SKM-1 (cell line): ENCODE data around the gene CHRNB1.
A peak's percentile ranks its signal among the peaks of the same experiment; 100 is the strongest.

ENCODE experiments used
- DNase-seq: peaks from one replicate; lab custom pipeline; 2025; ENCODE audit not compliant: unreplicated experiment; lab: John Stamatoyannopoulos, UW

The CHRNB1 gene, protein sequence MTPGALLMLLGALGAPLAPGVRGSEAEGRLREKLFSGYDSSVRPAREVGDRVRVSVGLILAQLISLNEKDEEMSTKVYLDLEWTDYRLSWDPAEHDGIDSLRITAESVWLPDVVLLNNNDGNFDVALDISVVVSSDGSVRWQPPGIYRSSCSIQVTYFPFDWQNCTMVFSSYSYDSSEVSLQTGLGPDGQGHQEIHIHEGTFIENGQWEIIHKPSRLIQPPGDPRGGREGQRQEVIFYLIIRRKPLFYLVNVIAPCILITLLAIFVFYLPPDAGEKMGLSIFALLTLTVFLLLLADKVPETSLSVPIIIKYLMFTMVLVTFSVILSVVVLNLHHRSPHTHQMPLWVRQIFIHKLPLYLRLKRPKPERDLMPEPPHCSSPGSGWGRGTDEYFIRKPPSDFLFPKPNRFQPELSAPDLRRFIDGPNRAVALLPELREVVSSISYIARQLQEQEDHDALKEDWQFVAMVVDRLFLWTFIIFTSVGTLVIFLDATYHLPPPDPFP

DNA sequence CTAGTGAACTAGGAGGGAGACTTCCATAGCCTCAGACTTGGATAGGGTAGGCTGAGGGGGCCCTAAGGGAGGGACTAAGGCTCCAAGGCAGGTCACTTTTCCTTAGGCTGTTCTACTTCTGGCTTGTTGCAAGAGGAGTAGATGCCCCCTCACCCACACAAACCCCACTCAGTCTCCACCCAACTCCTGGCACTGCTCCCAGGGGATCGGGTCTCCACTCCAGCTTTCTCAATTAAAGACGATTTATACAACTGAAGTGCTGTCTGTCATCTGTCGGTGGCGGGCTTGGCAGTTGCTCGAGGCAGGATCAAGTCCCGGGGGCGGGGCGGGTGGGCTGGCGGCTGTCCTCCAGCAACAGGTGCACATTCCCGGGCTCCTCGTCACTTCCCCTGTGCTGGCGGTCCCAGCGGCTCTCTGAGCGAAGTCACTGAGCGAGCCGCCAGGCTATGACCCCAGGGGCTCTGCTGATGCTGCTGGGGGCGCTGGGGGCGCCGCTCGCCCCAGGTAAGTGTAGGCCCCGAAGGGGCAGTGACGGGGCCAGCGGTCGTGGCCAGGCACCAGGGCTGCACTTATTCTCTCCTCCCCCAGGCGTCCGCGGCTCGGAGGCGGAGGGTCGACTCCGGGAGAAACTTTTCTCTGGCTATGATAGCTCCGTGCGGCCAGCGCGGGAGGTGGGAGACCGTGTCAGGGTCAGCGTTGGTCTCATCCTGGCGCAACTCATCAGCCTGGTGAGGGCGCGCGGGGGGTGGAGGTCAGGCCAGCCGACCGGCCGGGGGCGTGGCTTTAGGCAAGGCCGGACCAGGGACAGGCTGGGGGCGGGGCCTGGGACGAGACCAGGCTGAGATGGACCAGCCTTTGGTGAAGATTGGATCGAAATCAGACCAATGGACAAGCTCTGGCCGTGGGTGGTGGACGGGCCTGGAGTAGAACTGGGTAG, at the start of gene CHRNB1:
Gene CHRNB1, plus strand, starts transcription at position 380 of the 937 bp plus-strand sequence. Its CDS starts 67 bp downstream, at position 447.
- DNase-seq = no peak

DNA sequence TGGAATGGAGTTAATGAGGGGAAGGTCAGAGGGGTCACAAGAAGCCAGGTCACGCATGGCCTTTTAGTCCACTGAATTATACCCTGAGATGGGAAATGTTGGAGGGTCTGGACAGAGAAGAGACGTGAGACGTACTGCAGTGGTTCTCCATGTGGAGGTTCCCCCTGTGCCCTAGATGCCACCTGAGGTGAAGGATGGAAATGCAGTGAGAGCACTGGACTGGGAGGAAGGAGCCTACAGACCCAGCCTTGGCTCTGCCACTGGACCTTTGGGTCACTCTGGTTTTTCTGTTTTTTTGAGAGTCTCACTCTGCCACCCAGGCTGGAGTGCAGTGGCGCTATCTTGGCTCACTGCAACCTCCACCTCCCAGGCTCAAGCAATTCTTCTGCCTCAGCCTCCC, 48.7 kb upstream of the CHRNB1 start:
- no peak for DNase-seq

DNA sequence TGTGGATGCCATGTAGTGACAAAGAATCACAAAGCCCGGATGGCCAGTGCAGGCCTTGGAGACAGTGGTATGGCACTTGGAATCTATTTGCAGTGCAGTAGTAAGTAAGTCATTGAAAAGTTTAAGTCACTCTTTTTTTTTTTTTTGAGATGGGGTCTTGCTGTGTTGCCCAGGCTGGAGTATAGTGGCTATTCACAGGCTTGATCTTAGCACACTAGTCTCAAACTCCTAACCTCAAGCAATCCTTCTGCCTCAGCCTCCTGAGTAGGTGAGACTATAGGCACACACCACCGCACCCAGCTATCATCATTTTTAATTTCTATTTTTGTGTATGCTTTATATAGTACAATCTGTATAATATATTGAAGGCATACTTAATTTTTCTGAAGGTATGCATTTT, 46.2 kb upstream of the CHRNB1 start:
- DNase-seq = no peak

DNA sequence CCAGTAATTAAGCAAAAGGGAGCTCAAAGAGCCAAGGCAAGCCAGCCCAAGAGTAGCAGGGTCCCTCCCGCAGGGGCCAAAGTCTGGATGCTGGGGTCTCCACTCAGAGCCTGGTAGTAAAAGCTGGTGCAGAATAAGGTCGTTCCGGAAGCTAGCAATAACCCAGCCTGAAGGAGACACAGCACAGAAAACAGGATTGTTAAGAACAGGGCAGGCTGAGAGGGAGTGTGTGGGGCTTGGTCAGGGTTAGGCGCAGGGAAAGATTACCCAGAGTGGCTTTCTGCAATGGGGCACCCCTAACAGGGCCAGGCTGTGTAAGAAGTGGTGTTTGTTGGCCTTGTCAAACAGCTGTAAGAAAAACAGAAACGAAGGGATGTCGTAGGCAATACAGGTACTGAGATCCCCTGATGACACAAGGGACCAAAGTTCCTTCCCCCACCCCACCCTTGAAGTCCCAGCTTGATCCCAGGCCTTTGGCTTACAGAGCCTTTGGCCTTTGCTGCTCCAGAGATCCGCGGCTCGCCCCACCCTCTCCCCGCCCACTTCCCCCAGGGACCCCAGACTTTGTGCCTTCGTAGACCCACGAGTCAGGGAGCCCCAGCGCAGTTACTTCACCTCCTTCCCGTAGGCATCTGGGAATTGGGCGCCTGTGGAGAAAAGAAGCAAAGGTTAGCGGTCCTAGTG, 41.7 kb upstream of the CHRNB1 start:
- no peak for DNase-seq

DNA sequence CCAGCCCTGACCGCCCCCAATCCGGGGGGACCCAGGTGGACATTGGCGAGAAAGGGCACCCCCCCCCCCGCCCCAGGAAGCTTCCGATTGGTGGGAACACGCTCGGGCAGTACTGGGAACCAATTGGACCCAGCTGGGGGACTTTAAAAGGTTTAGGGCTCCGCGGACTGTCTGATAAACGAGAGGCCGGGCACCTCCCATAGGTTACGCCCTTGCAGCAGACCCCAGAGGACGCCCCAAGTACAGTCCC, 41.2 kb upstream of the CHRNB1 start:
- DNase-seq = no peak

DNA sequence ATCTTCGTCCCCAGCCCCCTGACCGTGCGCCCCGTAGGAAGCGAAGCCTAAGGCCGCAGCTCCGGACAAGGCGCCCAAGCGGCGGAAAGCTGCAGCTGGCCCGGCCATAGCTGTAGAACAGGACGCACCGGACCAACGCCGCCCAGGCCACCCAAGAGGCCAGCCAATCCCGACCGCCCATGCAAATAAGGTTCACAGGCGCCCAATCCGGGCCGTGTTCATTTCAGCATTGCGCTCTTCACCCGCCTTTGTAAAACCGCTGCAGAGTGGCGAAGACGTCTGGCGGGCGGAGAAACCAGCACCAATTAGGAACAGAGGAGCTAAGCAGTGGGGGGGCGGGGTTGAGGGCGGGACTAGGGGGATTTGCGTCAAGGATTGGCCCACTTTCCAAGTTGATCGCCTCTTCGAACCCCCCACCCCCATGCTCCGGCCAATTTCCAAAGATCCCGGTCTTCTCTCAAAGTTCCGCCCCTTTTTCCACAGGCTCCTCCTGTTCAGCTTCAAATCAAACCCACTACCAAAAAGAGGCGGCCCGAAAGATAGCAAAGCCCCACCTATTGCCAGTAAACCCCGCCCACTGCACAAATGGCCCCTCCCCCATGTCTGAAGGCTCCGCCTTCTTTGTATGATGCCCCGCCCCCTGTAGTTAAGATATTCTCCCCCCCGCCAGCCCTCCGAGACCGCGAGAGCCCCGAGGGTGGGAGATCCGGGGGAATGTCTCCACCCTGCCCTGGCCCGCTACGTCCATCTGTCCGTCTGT, 40.7 kb upstream of the CHRNB1 start, which contains the start of gene TMEM256:
Gene TMEM256, minus strand, starts transcription at position 121 of the 760 bp plus-strand sequence. Its CDS starts 13 bp downstream, at position 108.
- DNase-seq = peak; percentile 83

DNA sequence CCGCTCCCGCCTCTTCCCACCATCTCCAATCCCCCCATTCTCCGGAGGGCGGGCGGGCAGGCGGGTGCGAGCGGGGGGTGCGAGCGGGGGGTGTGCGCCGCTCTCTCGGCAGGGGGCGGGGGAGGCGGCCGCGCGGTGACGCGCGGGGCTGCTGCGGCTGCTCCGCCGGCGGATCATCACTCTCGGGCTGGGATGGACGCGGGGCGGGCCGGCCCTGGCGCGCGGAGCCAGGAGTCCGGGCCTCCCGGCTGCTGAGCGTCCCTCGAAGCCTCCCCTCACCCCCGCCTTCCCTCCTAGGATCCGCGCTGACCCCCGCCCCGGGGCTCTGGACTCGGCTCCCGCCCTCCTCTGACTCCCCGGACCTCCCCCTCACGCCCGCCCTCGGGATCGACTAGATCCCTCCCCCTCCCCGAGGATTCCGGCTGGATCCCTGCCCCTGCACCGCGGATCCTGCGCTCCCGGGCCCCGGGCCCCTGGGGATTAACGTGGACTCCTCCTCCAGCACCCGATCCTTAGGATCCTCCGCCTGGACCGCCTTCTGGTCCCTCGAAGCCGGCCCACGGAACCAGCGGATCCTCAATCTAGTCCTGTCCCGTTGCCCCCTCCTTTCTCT, 40.0 kb upstream of the CHRNB1 start:
- no peak for DNase-seq

DNA sequence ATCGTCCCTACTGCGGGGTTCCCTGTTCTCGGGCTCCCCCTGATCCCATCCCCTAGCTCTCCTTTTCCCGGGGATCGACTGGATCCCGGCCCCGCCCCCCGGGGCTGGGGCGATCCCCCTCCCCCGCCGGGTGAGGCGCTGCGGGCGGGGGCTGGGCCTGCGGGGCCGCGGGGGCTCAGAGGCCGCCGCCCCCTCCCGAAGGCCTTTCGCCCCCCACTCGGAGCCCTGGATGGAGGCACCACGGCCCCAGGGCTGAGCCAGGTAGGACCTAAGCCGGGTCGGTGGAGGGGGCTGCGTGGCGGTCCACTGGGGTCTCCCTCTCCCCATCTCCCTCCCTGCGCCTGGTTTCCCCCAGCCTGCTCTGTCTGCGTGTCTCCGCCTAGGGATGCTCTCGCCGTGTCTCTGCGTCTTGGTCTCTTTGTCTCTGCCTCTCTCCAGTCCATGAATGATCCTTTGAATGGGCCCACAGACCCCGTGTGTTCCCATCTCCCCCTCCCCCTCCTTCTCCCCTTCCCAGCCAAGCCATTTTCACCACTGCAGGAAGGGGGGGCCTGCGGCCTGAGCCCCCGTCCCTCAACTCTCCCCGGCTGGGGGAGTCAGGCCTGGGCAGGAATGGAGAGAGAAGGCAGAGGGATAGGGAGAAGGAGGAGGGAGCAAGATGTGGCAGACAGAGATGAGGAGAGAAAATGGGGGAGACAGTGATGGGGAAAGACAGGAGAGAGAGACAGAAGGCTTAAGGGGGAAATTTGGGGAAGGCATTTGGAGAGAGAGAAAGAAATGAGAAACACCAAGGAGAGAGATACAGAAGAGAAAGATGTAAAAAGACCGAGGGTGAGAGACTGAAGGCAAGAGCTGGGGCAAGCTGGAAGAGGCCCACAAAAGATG, 39.3 kb upstream of the CHRNB1 start:
- no peak for DNase-seq

DNA sequence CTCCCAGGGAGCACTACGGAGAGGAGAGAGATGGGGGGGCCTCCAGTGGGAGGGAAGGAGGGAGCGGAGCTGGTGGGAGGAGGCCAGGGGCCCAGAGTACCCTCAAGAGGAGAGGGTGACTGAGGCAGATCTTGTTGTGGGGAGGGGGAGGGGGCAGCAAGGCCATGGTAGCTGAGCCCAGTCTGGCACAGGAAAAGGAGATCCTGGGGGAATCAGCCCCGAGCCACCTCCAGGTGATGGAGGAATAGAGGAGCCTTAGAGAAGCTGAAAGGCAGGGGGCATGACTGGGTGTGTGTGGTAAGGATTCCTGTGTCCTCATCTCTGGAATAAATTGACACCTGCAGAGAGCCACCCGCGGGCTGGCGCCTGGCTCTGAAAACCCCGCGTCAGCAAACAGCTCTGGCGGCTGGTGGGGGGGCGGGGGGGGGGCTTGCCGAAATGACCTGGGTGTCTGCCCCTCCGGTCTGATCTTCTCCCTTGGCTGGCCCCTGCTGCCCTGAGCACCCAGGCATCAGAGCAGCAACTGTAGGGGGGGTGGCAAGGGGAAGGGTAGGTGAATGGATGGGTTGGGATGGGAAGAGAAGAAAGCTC, 38.5 kb upstream of the CHRNB1 start:
- DNase-seq = no peak

DNA sequence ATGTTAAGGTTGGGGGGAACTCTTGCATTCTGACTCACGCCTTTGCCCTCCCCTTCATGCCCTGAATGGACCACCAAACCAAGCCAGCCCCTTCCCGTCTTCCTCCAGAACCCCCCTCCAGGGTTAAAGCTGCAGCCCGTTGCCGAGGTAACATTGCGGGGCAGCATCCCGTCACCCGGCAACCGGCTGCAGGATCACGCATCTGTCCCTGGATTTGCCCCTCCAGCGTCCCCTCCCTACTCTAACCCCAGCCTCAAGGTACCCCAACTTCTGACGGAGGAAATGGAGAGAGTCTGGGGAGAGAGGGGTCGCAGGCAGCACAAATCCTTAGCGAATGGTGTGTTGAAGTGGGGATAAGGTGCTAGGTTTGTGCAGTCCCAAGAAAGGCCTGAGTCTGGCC, 37.8 kb upstream of the CHRNB1 start:
- no peak for DNase-seq

DNA sequence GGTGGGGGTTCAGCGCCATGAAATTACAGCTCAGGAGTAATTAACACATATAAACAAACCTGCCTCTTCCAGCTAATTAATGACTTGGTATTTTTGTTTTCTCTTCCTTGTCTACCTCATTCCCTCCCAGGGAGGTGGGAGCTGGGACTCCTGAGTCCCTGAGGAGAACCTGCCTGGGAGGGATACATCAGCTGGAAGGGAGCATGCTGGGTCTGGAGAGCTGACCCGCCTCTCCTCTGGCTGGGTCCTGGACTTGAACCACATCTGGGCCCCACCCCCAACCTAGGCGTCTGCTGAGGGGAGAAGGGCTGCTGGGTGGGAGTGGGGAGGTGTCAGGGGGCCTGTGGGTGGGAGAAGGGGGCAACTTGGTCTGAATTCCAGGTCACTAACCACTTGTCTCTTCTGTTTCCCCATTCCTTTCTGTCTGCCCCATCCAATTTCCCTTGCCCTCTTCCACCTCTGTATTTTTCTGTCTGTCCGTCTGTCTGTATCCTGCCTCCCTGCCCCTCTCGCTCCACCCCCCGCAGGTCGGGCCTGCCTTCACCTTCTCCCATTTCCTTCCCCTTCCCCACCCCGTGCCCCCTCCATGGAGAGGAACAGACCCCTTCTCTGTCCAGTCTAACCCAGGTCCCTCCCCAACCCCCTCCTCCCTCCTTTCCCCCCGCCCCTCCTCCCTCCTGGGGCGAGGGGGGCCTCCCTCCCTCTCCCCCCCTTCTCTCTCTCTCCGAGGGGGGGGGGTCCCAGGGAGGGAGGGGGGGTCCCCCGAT, 37.2 kb upstream of the CHRNB1 start, which contains the start of gene NLGN2:
Gene NLGN2, plus strand, starts transcription at position 361 of the 767 bp plus-strand sequence. CDS start 411 bp downstream, outside the sequence.
- DNase-seq = no peak

DNA sequence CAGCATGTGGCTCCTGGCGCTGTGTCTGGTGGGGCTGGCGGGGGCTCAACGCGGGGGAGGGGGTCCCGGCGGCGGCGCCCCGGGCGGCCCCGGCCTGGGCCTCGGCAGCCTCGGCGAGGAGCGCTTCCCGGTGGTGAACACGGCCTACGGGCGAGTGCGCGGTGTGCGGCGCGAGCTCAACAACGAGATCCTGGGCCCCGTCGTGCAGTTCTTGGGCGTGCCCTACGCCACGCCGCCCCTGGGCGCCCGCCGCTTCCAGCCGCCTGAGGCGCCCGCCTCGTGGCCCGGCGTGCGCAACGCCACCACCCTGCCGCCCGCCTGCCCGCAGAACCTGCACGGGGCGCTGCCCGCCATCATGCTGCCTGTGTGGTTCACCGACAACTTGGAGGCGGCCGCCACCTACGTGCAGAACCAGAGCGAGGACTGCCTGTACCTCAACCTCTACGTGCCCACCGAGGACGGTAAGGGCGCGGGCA, 36.6 kb upstream of the CHRNB1 start:
- DNase-seq = no peak

DNA sequence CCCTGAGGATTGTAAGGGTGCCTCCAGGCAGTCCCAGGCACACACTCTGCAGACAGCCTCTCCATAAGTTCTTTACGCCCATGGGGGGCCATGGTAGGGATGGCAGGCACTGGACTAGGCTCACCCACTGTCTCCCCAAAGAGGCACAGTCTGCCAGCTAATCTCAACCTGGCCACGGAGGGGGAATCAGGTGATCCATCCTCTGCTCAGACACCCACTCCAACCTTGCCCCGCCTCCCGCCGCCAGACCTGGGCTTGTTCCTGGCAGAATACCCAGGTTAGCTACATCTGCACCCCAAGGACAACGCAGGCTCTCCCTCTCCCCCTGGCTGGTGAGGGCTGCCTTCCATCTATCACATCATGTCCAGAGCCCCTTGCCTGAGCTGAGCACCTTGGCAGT, 36.0 kb upstream of the CHRNB1 start:
- no peak for DNase-seq

DNA sequence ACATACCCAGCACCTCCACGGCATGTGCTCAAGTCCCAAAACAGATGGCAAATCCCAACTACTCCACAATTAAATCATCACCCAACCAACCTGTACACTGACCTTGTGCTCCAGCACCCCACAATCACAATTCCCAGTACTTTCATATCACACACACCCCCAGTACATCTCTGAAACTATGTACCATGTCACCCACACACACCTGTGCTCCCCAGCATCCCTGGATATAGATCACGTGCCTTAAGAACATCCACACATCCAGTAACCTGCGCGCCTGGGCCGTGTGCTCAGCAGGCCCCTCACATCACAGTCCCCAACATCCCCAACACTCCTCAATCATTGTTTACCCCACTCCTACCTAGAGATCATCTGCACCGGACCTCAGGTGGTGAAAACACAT, 35.1 kb upstream of the CHRNB1 start:
- DNase-seq = no peak

DNA sequence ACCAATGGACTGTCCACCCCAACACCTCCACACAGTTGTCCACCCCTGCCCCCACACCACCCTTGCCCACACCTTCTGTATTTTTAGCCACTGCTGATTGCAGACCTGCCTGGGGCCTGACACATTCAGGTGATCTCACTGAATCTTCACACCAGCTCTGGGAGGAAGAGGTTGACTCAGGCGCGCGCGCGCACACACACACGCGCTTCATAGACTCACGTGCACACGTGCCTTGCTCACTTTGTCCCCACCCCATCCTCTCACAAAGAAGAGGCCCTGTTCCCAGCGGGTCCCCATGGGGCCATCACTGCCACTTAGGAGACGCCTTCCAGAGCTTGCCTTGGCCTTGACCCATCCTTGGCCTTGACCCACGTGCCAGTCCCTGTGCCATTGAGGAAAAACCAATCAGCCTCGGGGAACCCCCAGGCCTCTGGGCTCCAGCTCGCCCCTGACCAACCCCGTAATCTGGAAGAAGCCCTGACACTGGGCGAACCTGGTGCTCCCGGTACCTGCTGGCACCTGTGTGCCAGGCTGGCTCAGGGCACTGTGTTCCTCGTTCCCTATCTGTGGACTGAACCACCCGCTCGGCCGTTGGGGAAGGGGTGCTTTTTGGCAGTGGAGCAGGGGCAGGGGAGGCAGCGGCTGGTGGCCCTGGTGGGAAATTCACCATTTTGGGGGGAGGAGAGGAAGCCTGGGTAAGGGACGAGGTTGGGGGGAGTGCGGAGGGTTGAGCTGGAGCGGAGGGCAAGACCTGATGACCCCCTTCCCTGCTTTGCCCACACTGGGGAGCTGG, 34.0 kb upstream of the CHRNB1 start:
- no peak for DNase-seq

DNA sequence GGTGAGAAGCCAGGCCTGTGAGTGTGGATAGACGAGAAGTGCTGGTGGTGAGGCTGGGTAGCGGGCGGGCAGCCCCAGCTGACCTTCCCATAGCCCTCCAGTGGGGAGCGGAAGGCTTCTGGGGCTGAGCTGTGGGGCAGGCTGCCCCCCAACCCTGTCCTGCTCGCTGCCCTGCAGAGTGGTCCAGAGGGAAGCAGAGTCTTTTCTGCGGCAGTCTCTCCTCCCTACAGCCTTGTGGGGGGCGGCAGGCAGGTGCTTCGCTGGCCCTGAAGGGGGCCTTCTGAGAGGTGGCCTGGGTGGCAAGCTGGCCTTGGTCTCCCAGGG, 33.5 kb upstream of the CHRNB1 start:
- DNase-seq = no peak

DNA sequence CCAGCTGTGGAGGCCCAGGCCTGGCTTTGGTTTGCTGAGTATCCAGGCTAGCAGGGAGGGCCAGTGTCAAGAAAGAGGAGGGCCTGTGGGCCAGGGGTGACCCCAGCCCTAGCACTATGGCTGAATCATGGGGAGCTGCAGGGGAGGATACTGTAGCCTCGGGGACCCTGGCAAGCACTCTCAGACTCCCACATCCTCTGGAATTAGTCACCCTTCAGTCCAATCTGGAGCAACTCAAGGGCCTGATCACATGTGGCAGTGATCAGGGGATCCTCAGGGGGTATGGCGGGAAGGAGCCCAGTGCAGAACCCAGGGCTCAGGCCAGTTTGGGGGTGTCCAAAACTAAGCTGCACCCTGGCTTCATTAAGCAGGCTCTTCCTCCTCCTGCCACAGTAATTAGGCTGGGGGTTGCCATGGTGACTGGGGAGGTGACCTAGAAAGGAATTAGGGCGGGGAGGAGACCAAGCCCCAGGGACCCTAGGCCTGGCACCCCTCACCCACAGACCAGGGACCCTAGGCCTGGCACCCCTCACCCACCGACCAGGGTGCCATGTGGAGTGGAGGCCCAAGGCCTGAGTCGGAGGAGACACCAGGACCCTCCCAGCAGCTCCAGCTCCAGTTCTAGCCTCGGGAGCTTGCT, 31.4 kb upstream of the CHRNB1 start:
- DNase-seq = no peak
